ENCODE measurements around the gene PVALEF.

Gene PVALEF

DNA sequence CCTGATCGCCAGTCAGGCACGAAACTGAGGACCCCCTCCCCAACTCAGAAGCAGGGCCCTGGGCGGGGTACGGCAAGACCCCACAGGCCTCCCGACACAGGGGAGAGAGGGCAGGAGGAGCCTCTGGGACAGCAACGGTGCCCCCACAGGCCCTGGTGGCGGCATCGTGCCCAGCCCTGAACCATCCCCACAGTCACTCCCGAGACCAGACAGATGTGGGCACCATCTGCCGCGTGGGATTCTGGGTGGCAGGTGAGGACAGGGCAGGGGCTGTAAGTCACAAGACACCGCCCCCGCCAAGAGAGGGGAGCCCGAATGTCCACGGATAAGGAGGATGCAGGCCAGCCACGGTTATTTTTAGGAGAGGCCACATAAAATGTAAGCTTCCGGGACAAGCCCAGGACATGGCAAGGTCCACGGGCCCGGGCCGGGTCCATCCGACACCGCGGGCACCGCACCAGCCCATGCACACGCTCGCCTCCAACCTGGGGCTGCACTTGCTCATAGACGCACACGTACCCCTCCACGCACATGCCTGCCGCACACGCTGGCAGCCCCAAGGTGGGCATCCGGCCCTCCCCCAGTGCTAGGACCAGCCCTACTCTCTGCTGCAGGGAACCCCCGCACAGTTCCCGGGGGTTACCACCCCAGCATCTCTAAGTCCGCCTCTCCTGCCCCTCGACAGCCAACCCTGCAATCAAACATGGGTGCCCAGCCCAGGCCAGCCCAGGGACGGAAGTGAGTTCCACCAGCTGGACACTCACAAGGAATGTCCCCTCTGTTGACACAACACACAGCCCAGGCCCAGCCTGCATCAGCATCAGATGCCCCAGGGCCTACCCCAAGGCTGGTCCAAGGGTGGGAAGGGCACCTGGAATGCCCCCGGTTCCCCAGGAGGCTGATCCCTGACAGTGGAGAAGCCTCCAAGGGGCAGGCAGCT is 8.2 kb upstream of the PVALEF start:
- H3K27ac ChIP-seq: no peak overlapping the region
- TF ChIP-seq, protein P1, sequence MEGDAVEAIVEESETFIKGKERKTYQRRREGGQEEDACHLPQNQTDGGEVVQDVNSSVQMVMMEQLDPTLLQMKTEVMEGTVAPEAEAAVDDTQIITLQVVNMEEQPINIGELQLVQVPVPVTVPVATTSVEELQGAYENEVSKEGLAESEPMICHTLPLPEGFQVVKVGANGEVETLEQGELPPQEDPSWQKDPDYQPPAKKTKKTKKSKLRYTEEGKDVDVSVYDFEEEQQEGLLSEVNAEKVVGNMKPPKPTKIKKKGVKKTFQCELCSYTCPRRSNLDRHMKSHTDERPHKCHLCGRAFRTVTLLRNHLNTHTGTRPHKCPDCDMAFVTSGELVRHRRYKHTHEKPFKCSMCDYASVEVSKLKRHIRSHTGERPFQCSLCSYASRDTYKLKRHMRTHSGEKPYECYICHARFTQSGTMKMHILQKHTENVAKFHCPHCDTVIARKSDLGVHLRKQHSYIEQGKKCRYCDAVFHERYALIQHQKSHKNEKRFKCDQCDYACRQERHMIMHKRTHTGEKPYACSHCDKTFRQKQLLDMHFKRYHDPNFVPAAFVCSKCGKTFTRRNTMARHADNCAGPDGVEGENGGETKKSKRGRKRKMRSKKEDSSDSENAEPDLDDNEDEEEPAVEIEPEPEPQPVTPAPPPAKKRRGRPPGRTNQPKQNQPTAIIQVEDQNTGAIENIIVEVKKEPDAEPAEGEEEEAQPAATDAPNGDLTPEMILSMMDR (IDR thresholded peaks at IDR 0.05): no peak
- no peak for TF ChIP-seq ZFX (IDR thresholded peaks at IDR 0.05; ENCODE audit: borderline replicate concordance)

DNA sequence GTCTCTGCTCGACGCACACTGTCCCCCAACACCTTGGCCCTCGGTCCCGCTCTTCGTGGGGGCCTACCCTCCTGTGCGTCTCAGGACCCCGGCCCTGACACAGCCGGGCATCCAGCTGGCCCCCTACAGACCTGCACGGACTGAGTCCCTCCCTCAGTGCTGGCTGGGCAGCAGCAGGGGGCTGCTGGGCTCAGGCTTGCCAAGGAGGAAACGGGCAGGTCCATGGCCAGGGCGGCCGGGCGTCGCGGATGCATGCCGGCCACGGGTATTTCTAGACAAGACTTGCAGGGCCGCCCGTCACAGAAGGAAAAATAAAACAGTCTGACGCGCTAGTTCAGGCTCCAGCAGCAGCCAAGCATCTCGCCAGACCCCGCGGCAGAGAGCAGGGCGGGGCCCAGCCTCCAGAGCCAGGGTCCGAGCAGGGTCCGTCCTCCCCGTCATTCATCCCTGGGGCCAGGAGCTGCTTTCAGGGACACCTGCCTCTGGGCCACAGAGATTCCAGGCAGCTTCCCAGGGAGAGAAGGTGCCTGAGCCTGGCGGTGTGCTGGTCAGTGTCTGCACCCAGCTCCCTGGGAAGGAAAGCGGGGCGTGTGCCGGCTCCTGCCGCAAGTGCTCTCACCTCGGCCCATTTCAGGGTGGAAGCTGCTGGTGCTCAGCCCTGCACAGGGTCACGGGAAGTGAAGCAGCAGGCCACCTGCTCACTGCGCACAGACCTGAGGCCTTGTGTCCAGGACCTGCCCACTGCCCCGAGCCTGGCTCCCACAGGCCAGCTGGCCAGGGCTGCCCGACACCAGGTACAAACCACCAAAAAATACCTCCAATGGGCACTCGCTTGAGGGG is 7.2 kb upstream of the PVALEF start:
- H3K27ac ChIP-seq: no peak overlapping the region
- TF ChIP-seq, protein P1 (IDR thresholded peaks at IDR 0.05): no peak
- no peak for TF ChIP-seq ZFX (IDR thresholded peaks at IDR 0.05; ENCODE audit: borderline replicate concordance)

DNA sequence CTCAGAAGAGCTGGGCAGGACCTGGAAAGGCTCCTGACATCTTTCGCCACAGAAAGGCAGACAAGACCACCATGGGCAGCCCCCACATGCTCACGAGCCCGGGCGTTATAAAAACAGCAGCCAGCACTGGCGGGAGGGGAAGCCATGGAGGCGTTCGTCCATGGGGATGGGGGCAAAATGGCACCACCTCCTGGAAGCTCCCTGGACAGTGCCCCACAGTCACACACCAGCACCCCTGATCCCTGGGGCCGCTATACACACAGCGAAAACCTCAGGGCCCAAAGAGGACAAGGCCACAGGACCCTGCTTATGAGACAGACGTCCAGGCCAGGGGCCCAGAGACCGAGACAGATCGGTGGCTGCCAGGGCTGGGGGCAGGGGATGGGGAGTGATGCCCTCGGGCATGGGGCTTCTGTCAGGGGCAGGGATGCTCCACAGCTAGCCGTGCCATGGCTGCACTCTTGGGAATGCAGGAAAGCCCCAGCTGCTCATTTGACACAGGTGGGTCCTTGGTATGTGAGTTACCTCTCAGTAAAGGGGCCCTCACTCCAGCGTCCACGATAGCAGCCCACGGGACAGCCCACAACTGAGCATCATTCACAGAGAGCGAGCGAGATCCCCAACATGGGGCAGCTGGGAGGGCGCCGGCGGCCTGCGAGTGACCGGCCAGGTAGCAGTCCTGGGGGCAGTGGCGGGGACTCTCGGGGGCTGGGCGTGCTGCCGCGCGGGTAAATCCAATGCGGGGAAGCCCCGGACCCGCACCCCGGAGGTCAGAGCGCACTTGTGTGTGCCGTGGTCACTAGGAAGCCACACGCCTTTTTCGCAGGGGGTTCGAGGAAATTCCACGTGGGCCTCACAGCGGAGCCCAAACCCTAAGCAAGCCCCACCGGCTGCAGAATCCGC is 6.4 kb upstream of the PVALEF start:
- TF ChIP-seq ZFX (IDR thresholded peaks at IDR 0.05; ENCODE audit: borderline replicate concordance): no peak
- TF ChIP-seq, protein P1 (IDR thresholded peaks at IDR 0.05): no peak
- H3K27ac ChIP-seq: no peak overlapping the region

DNA sequence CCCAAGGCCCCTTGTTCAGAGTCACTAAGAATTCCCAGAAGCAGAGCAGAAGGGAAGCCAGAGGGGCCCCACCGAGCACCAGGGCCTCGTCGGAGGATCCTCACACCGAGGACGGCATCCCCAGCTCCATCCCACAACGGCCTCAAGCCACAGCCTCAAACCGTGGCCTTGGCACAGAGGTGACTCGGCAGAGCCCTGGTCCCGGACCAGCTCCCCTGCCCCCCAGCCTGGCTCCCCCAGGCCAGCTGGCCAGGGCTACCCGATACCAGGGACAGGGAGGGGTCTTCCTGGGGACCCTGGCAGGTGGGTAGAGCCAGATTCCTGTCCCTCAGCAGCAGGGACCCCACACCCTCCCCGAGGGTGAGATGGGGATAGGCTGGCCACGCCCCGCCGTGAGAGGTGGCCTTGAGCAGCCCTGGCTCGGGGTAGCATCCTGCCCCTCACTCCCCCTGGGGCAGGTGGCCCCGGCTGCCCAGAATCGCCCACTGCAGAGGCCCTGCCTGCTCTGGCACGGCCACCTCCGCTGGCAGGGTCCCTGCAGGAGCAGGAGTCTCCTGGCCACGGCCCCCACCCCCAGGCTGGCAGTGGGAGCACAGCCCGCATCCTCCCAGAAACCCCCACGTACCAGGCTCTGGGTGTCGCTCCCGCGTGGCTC is 5.6 kb upstream of the PVALEF start:
- TF ChIP-seq, protein P1 (IDR thresholded peaks at IDR 0.05): no peak
- no peak for TF ChIP-seq ZFX (IDR thresholded peaks at IDR 0.05; ENCODE audit: borderline replicate concordance)
- H3K27ac ChIP-seq: no peak overlapping the region

DNA sequence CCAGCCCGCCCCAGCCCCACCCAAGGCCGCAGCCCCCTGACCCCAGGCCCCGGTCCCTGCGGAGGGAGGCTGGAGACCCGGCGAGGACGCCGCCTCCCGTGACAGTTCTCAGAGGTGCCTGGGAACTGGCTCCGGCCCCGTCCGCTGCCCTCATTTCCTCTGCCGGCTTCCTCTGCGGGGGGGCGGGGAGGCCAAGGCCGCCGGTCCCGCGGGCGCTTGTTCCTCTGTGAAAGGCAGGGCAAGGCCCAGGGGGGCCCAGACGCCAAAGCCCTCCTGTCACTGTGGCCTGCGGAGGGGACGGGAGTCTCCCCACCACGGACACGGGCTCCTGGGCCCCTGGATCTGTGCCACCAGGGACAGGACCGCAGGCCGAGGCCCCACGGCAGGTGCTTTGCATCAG is 5.0 kb upstream of the PVALEF start:
- TF ChIP-seq, protein P1 (IDR thresholded peaks at IDR 0.05): no peak
- no peak for TF ChIP-seq ZFX (IDR thresholded peaks at IDR 0.05; ENCODE audit: borderline replicate concordance)
- no peak overlapping the region for H3K27ac ChIP-seq

DNA sequence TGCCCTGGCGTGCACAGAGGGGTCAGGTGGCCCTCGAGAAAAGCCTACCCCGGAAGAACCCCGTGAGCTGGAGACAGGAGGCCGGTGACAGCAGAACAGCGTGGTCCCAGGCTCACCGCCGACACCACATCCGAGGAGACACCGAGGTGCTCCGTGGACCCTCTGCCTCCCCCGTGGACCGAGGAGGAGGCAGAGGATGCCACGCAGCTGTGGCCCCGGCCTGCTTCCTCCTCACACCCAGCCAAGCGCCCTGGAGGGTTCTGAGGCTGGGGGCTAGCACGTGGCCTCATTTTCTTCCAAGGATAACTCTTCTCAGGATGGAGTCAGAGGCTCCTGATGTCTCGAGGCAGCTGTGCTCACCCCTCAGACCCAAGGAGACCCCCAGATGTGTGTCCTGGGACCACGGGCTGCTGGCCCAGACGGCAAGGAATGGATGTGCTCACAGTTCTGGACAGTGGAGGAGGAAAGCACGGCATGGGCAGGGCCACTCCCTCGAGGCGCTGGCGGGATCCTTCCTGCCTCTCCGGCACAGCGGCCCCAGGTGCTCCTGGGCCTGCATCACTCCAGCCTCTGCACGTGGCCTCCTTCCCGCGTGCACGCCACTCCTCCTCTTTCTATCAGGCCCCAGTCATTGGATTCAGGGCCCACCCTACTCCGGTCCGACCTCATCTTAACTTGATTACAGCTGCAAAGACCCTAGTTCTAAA is 4.4 kb upstream of the PVALEF start:
- TF ChIP-seq ZFX (IDR thresholded peaks at IDR 0.05; ENCODE audit: borderline replicate concordance): no peak
- TF ChIP-seq, protein P1 (IDR thresholded peaks at IDR 0.05): no peak

More for the DNA sequence above, 4.4 kb upstream of the PVALEF start:
- H3K27ac ChIP-seq: no peak overlapping the region
